HEK293T (cell line): ENCODE results near the gene GNPNAT1.

Experiments
- ARNT ChIP-seq: fragments of 450-650 bp; IDR thresholded peaks from 2 replicates; pipeline ENCODE4 v1.6.1; 2017; ENCODE audit warnings: mild to moderate bottlenecking
- BHLHE40 ChIP-seq: fragments of 450-650 bp; IDR thresholded peaks from 2 replicates; pipeline ENCODE4 v1.6.1; 2016; ENCODE audit warnings: mild to moderate bottlenecking, moderate library complexity, borderline replicate concordance
- FOXA1 ChIP-seq: fragments of 450-650 bp; IDR thresholded peaks from 2 replicates; pipeline ENCODE4 v1.6.1; 2016; ENCODE audit warnings: mild to moderate bottlenecking
- LEF1 ChIP-seq: fragments of 450-650 bp; IDR thresholded peaks from 2 replicates; pipeline ENCODE4 v1.6.1; 2017; ENCODE audit warnings: mild to moderate bottlenecking, borderline replicate concordance
- PKNOX1 ChIP-seq: fragments of 450-650 bp; IDR thresholded peaks from 2 replicates; pipeline ENCODE4 v1.6.1; 2016
- SP1 ChIP-seq: fragments of 450-650 bp; IDR thresholded peaks from 2 replicates; pipeline ENCODE4 v1.6.1; 2017
- SUZ12 ChIP-seq: fragments of 450-650 bp; IDR thresholded peaks from 2 replicates; pipeline ENCODE4 v1.6.1; 2016; ENCODE audit warnings: mild to moderate bottlenecking
- ZNF384 ChIP-seq: fragments of 450-650 bp; IDR thresholded peaks from 2 replicates; pipeline ENCODE4 v1.6.1; 2016

GRCh38 chr14:52834440-52834842, 43.0 kb upstream of the GNPNAT1 start:
- TF ChIP-seq BHLHE40 (no peak), ZNF384 (no peak), PKNOX1 (no peak), SUZ12 (no peak), ARNT (no peak), SP1 (no peak), LEF1 (no peak), FOXA1 (no peak)
